SH-SY5Y (cell line): Measurements from ENCODE around the gene FOXG1.

Source experiments
- GATA2 ChIP-seq: IDR thresholded peaks from 2 replicates; pipeline ENCODE4 v1.6.1; 2011; ENCODE audit warnings: mild to moderate bottlenecking, low read depth, low read length
- GATA3 ChIP-seq: IDR thresholded peaks from 2 replicates; pipeline ENCODE4 v1.6.1; 2011; ENCODE audit warnings: low read depth, mild to moderate bottlenecking, low read length, moderate library complexity

- TF ChIP-seq GATA2: no peak
- TF ChIP-seq GATA3: no peak
Measured at GRCh38 chr14:28784096-28785048, 17.8 kb downstream of the FOXG1 start.
